ENCODE results near the gene ASRGL1.
"Not testable (repeated sequence)": the region's sequence is repeated elsewhere in the genome, so short reads cannot be mapped to it uniquely, and the experiment has no call there.

Gene ASRGL1

GRCh38 chr11:62337303-62338181 lies at the start of gene ASRGL1:
TSS of gene ASRGL1 (plus strand) at chr11:62337448. CDS start at chr11:62337978, 530 bp downstream.
- no peak for DNase-seq (ENCODE audit: low read depth, low spot score)

- DNase-seq (ENCODE audit: low read depth, low spot score) = no peak
Observed at GRCh38 chr11:62295504-62295903, 41.7 kb upstream of the ASRGL1 start.

- DNase-seq (ENCODE audit: low read depth, low spot score) = no peak
Observed at GRCh38 chr11:62298975-62299374, 38.3 kb upstream of the ASRGL1 start, which contains the start of gene SCGB1D4. TSS of gene SCGB1D4 (minus strand) at chr11:62299075. CDS start at chr11:62299010, 65 bp downstream.

GRCh38 chr11:62306227-62306626 lies 31.0 kb upstream of the ASRGL1 start:
- DNase-seq (ENCODE audit: low read depth, low spot score) = no peak

GRCh38 chr11:62307950-62308349 lies 29.3 kb upstream of the ASRGL1 start:
- DNase-seq (ENCODE audit: low read depth, low spot score) = no peak

GRCh38 chr11:62309991-62310390 lies 27.3 kb upstream of the ASRGL1 start:
- DNase-seq (ENCODE audit: low read depth, low spot score) = no peak

- DNase-seq (ENCODE audit: low read depth, low spot score) = no peak
Observed at GRCh38 chr11:62315431-62315830, 21.8 kb upstream of the ASRGL1 start.

GRCh38 chr11:62322524-62322923 lies 14.7 kb upstream of the ASRGL1 start:
- no peak for DNase-seq (ENCODE audit: low read depth, low spot score)

- no peak for DNase-seq (ENCODE audit: low read depth, low spot score)
Observed at GRCh38 chr11:62324731-62325556, 12.3 kb upstream of the ASRGL1 start.

GRCh38 chr11:62325781-62326180 lies 11.5 kb upstream of the ASRGL1 start:
- not testable (repeated sequence) for DNase-seq (ENCODE audit: low read depth, low spot score)

- DNase-seq (ENCODE audit: low read depth, low spot score) = not testable (repeated sequence)
Observed at GRCh38 chr11:62326719-62327118, 10.5 kb upstream of the ASRGL1 start.

GRCh38 chr11:62327541-62327940 lies 9.7 kb upstream of the ASRGL1 start:
- DNase-seq (ENCODE audit: low read depth, low spot score) = not testable (repeated sequence)

GRCh38 chr11:62331264-62331663 lies 6.0 kb upstream of the ASRGL1 start:
- DNase-seq (ENCODE audit: low read depth, low spot score) = not testable (repeated sequence)

GRCh38 chr11:62333768-62334167 lies 3.5 kb upstream of the ASRGL1 start:
- DNase-seq (ENCODE audit: low read depth, low spot score) = no peak

- DNase-seq (ENCODE audit: low read depth, low spot score) = not testable (repeated sequence)
Observed at GRCh38 chr11:62336949-62337302, 322 bp upstream of the ASRGL1 start.

- DNase-seq (ENCODE audit: low read depth, low spot score) = no peak
Observed at GRCh38 chr11:62338218-62338617, 970 bp downstream of the ASRGL1 start.

GRCh38 chr11:62340269-62340901 lies 3.1 kb downstream of the ASRGL1 start:
- no peak for DNase-seq (ENCODE audit: low read depth, low spot score)

- no peak for DNase-seq (ENCODE audit: low read depth, low spot score)
Observed at GRCh38 chr11:62341588-62341987, 4.3 kb downstream of the ASRGL1 start.

- DNase-seq (ENCODE audit: low read depth, low spot score) = not testable (repeated sequence)
Observed at GRCh38 chr11:62343646-62344190, 6.5 kb downstream of the ASRGL1 start.

- no peak for DNase-seq (ENCODE audit: low read depth, low spot score)
Observed at GRCh38 chr11:62344210-62344609, 7.0 kb downstream of the ASRGL1 start.

GRCh38 chr11:62345861-62346260 lies 8.6 kb downstream of the ASRGL1 start:
- no peak for DNase-seq (ENCODE audit: low read depth, low spot score)
